Endothelial cell of umbilical vein (primary cell): ENCODE results near the gene SLF2.

Experiments used
- CTCF ChIP-seq, 2 donors: IDR thresholded peaks; 1 replicate in 1 of 2; 2 replicates in 1 of 2; pipeline ENCODE4 v1.5.1; 2011; ENCODE audit warnings: low read length in 2 of 2, mild to moderate bottlenecking in 2 of 2, moderate library complexity in 2 of 2, control low read depth in 1 of 2, inconsistent platforms in 1 of 2, low read depth in 1 of 2; ENCODE audit not compliant: insufficient read depth in 1 of 2; ENCODE audit errors: extremely low read depth in 1 of 2
- EZH2 ChIP-seq: IDR thresholded peaks from 2 replicates; pipeline ENCODE4 v1.6.1; 2012; ENCODE audit warnings: borderline replicate concordance, low read depth, mild to moderate bottlenecking, moderate library complexity, low read length, inconsistent platforms; ENCODE audit not compliant: severe bottlenecking
- FOS ChIP-seq: IDR thresholded peaks from 2 replicates; pipeline ENCODE4 v1.6.1; 2011; ENCODE audit warnings: mild to moderate bottlenecking, low read length, moderate library complexity, borderline replicate concordance; ENCODE audit not compliant: insufficient read depth
- POLR2AphosphoS5 ChIP-seq: IDR thresholded peaks from 2 replicates; pipeline ENCODE4 v1.6.1; 2012; ENCODE audit warnings: low read depth, mild to moderate bottlenecking, control low read depth, low read length, moderate library complexity; ENCODE audit not compliant: insufficient read depth

- TF ChIP-seq CTCF (IDR thresholded peaks at IDR 0.05; ENCODE audit: extremely low read depth in 1 of 2, insufficient read depth in 1 of 2, low read depth in 1 of 2, low read length in 2 of 2) (no peak), FOS (peak; percentile 29), EZH2 (no peak), POLR2AphosphoS5 (no peak)
Measured at GRCh38 chr10:100998183-100998990, 85.6 kb downstream of the SLF2 start.
